Measurements from ENCODE around the gene ANO4. TPM values are rescaled to one million over a fixed set of nuclear protein-coding genes. Genes with fewer than 3 reads are reported as not detected.

The ANO4 gene
- total RNA-seq, 2 experiments from 2014 or later, result not detected

- POLR2A ChIA-PET, result no interaction called here
- H3K4me3 Mint-ChIP-seq, result no peak overlapping the region
- CTCF ChIA-PET, result no interaction called here
- no peak overlapping the region for H3K27ac Mint-ChIP-seq
- no peaks in the 10 kb centered on the region for H3K27me3 Mint-ChIP-seq
- H3K36me3 Mint-ChIP-seq (ENCODE audit: low read depth), result no peaks in the 10 kb centered on the region
- no peaks in the 10 kb centered on the region for H3K9me3 Mint-ChIP-seq
- DNase-seq, result no peak
- intact Hi-C loops (cut with micrococcal nuclease), result no loop called here
- ATAC-seq, result no peak
- H3K4me1 Mint-ChIP-seq (ENCODE audit: low read depth), result no peaks in the 10 kb centered on the region
- no peak for TF ChIP-seq CTCF (IDR thresholded peaks at IDR 0.05)
These were observed 62.8 kb downstream of the ANO4 start for GRCh38 chr12:100857418-100857817.

GRCh38 chr12:100857971-100858370, 63.4 kb downstream of the ANO4 start:
- CTCF ChIA-PET, result no interaction called here
- POLR2A ChIA-PET, result no interaction called here
- no peak for ATAC-seq

GRCh38 chr12:100858656-100859055, 64.1 kb downstream of the ANO4 start:
- H3K36me3 Mint-ChIP-seq (ENCODE audit: low read depth), result no peaks in the 10 kb centered on the region
- no peaks in the 10 kb centered on the region for H3K4me1 Mint-ChIP-seq (ENCODE audit: low read depth)
- ChIA-PET CTCF (no interaction called here), POLR2A (no interaction called here)
- no peak overlapping the region for H3K27ac Mint-ChIP-seq
- no peak overlapping the region for H3K4me3 Mint-ChIP-seq
- no peaks in the 10 kb centered on the region for H3K27me3 Mint-ChIP-seq
- no peak for TF ChIP-seq CTCF (IDR thresholded peaks at IDR 0.05)
- no peak for ATAC-seq
- no peaks in the 10 kb centered on the region for H3K9me3 Mint-ChIP-seq
- intact Hi-C loops (cut with micrococcal nuclease), result no loop called here
- no peak for DNase-seq

More at GRCh38 chr12:100857971-100858370, 63.4 kb downstream of the ANO4 start:
- intact Hi-C loops (cut with micrococcal nuclease), result no loop called here
- DNase-seq, result no peak
- TF ChIP-seq CTCF (IDR thresholded peaks at IDR 0.05), result no peak
- H3K27ac Mint-ChIP-seq, result no peak overlapping the region
- H3K9me3 Mint-ChIP-seq, result no peaks in the 10 kb centered on the region
- no peak overlapping the region for H3K4me3 Mint-ChIP-seq
- no peaks in the 10 kb centered on the region for H3K4me1 Mint-ChIP-seq (ENCODE audit: low read depth)
- no peaks in the 10 kb centered on the region for H3K36me3 Mint-ChIP-seq (ENCODE audit: low read depth)
- H3K27me3 Mint-ChIP-seq, result no peaks in the 10 kb centered on the region

- POLR2A ChIA-PET, result no interaction called here
These were observed 64.6 kb downstream of the ANO4 start for GRCh38 chr12:100859063-100859627.

GRCh38 chr12:100860611-100861010, 66.0 kb downstream of the ANO4 start:
- Mint-ChIP-seq H3K27ac (no peak overlapping the region), H3K27me3 (no peaks in the 10 kb centered on the region), H3K36me3 (ENCODE audit: low read depth) (no peaks in the 10 kb centered on the region), H3K4me1 (ENCODE audit: low read depth) (no peaks in the 10 kb centered on the region), H3K9me3 (no peaks in the 10 kb centered on the region), H3K4me3 (no peak overlapping the region)
- POLR2A ChIA-PET, result no interaction called here
- CTCF ChIA-PET, result no interaction called here
- no peak for ATAC-seq
- TF ChIP-seq CTCF (IDR thresholded peaks at IDR 0.05), result no peak
- no peak for DNase-seq
- intact Hi-C loops (cut with micrococcal nuclease), result no loop called here

More at GRCh38 chr12:100859063-100859627, 64.6 kb downstream of the ANO4 start:
- no peaks in the 10 kb centered on the region for H3K9me3 Mint-ChIP-seq
- DNase-seq (no peak), ATAC-seq (no peak)
- no peaks in the 10 kb centered on the region for H3K27me3 Mint-ChIP-seq
- H3K4me3 Mint-ChIP-seq, result no peak overlapping the region
- intact Hi-C loops (cut with micrococcal nuclease), result no loop called here
- no peak for TF ChIP-seq CTCF (IDR thresholded peaks at IDR 0.05)
- H3K4me1 Mint-ChIP-seq (ENCODE audit: low read depth), result no peaks in the 10 kb centered on the region
- no peaks in the 10 kb centered on the region for H3K36me3 Mint-ChIP-seq (ENCODE audit: low read depth)
- H3K27ac Mint-ChIP-seq, result no peak overlapping the region
- CTCF ChIA-PET, result no interaction called here

Data from activated CD8-positive, alpha-beta T cell treated with anti-CD3 and anti-CD28 coated beads for 36 hours (primary cell).